Stimulated activated CD8-positive, alpha-beta memory T cell treated with anti-CD3 and anti-CD28 coated beads, Interleukin-15, amount 100 ng/mL, for 1 hour (primary cell): ENCODE results near the gene EVA1B.

Source experiments
- DNase-seq: peaks from one replicate; pipeline ENCODE4 v3.0.0-alpha.2; 2020; ENCODE audit warnings: low read depth

Gene EVA1B

GRCh38 chr1:36345353-36345752 lies 21.9 kb upstream of the EVA1B start:
- no peak for DNase-seq

- DNase-seq = no peak
Measured at GRCh38 chr1:36344395-36344680, 20.9 kb upstream of the EVA1B start.

DNA sequence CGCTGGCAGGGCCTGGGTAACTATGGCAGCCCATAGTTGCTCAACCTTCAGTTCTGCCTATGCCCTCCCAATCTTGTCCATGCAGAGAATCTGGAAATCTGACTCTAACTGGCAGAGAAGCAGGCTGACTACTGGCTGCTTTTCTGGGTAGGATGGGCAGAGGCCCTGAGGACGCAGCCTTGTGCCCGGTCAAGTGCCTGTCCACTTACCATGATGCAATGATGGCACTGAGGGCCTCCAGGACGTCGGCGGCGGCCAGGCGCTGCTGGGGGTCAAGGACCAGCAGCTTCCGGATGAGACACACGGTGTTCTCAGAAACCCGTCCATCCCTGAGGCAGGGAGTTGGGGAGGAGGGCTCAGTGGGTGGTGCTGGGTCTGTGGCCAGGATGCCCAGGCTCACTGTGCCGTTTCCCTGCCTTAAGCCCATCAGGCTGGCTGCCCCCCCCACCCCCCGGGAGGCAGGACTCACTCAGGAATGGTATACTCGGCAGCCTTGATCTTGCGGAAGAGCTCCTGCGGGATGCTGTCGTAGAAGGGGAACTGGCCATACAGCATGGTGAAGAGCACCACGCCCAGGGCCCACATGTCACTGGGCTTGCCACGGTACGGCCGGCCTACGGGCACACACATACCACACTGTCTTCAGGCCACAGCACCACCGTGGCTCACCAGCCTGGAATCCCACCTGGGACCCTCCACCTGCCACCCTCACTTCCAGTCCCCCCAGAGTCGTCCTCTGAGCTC lies 20.4 kb upstream of the EVA1B start:
- DNase-seq = no peak

GRCh38 chr1:36342426-36343185 lies 19.2 kb upstream of the EVA1B start:
- DNase-seq = peak; percentile 44

DNA sequence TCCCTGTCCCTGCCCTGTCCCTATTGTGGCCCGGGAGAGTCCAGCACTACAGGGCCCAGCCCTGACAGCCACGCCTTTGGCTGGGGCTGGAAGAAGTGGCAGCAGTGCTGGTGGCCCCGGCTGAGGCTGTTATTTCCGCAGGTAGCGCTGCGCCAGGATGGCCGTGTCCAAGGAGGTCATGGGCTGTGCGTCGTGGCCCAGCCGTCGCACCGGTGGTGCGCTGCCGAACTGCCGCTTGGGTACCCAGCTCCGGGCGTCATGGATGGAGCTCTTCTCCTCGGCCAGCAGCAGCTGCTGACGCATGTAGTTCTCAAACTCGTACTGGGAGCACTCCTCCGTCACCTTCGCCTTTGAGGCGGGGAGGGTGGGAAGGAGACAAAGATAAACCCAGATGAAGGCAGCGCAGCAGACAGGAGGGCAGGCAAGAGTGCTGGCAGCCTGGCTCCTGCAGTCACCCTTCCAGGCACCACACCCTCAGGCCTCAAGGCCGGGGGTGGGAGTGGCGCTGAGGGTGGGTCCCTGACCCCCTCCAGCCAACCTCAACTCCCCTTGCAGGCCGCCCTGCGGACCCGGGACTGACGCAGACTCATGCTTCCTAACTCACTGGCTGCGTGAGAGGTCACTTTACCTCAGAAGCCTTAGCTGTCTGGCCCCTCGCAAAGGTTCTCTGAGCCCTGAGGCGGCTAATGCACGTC lies 18.3 kb upstream of the EVA1B start:
- no peak for DNase-seq

- no peak for DNase-seq
Measured at GRCh38 chr1:36339615-36340014, 16.2 kb upstream of the EVA1B start.

- no peak for DNase-seq
Measured at GRCh38 chr1:36339215-36339614, 15.8 kb upstream of the EVA1B start.

DNA sequence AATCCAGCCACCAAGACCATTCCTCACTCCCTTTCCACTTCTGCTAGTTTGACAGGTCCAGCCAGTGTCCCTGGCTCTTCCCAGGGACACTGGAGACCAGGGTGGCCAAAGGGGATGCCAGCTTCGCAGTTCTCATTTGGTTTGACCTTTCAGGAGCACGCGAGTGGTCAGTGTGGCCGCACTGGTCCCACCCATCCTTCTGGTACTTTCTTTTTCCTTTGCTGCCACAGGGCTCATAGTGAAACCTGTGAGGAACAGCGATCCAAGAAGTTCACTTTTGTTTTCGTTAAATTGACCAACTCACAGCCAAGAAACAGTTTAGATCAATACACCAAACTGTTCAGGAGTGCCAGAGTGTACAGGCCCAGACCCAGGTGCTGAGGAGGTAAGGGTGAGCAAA lies 14.4 kb upstream of the EVA1B start:
- DNase-seq = no peak

DNA sequence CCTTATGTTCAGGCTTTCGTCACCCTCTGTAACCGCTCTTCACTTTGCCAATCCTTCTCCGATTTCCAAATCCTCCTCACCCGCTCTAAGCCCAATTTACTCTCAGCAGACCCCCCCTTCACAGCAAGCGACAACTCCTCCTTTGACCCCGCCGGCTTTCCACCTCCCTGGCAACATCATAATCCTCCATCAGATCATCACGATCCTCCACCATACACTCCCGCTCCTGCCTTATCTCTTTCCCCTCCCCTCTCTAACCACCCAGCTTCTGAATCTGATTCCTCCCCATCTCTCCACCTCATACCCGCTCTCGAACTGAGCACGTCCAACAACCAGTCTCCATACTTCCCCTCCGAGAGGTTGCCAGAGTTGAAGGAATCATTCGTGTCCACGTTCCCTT lies 7.5 kb upstream of the EVA1B start:
- no peak for DNase-seq

DNA sequence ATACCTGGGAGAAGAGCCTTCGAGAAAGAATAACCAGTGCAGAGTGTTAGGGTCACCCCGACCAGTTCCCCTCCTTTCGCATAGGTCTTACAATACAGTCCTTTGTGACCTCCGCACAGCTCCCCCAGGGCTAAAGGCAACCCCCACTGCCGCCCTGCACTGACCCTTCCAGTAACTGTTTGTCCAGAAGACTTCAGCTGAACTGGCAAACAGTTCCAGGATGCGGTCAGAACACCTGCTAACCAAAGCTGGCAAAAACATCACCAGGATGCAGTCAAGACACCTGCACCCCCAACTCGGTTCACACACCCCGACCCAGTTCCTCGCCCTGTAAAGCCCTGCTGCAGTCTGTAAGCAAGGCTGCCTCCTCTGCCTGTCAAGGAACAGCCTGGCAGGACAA lies 6.4 kb upstream of the EVA1B start:
- no peak for DNase-seq

GRCh38 chr1:36328713-36329112 lies 5.3 kb upstream of the EVA1B start:
- DNase-seq = no peak

GRCh38 chr1:36328088-36328480 lies 4.6 kb upstream of the EVA1B start:
- no peak for DNase-seq

DNA sequence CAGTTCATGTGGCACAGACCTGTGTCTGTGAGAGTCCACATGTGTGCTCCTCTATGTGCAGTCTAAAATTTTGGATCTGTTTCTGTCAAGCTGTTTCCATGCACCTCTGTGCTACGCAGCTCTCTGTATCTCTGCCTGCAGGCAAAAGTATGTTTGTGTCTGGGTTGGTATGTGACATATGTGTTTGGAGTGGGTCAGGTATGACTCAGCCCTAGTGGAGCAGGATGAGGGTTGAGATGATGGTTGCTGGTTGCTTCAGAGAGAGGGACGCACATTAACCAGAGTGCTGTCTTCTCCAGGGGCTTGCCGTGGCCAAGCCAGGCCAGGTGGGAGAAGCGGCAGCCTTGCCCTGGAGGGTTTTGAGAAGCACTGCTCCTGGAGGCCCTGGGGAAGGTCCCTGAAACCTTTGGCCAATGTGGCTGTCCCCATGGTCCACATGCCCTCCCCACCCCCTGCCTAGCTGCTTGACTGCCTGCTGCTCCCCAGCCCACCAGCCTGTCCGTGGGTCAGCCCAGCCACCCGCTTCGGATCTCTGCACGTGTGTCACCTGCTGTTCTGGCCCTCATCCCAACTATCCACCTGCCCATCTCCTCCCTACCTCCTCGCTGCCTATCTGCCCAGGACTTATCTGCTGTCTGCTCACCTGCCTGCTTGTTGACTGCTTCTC lies 4.1 kb upstream of the EVA1B start:
- no peak for DNase-seq

DNA sequence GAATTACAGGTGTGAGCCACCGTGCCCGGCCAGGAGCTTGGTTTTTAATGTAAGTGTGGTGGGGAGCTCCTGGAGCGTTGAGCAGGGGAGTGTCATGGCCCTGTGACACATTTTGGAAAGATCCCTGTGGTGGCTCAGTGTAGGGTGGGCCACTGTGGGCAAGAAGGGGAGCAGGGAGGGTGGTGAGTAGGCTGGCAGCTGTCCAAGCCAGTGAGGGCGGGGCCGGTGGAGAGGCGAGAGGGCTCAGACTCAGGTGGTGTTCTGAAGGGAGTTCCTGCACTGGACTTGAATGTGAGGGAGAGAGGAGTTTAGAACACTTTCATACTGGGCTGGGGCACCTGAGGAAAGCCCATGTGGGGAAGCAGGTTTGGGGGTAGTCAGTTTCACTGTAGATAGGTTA lies 3.1 kb upstream of the EVA1B start:
- DNase-seq = no peak

DNA sequence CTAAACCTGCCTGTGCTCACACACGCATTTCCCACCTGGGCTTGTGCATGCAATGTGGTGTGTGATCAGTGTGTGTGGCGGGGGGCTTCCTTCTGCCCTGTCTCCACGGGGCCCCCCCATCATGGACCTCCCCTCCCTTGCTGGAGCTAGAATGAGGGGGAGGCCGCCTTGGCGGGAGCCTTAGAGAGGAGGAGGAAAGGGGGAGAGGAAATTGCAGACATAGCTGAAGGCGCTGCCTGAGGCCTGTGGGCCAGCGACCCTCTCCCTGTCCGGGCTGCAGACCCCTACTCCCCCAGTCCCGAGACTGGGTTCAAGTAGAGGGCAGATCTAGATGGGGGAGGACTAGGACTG lies 883 bp upstream of the EVA1B start:
- DNase-seq = no peak

- no peak for DNase-seq
Measured at GRCh38 chr1:36322786-36323635, 434 bp downstream of the EVA1B start.

GRCh38 chr1:36322041-36322785 lies 1.2 kb downstream of the EVA1B start:
- DNase-seq = no peak

DNA sequence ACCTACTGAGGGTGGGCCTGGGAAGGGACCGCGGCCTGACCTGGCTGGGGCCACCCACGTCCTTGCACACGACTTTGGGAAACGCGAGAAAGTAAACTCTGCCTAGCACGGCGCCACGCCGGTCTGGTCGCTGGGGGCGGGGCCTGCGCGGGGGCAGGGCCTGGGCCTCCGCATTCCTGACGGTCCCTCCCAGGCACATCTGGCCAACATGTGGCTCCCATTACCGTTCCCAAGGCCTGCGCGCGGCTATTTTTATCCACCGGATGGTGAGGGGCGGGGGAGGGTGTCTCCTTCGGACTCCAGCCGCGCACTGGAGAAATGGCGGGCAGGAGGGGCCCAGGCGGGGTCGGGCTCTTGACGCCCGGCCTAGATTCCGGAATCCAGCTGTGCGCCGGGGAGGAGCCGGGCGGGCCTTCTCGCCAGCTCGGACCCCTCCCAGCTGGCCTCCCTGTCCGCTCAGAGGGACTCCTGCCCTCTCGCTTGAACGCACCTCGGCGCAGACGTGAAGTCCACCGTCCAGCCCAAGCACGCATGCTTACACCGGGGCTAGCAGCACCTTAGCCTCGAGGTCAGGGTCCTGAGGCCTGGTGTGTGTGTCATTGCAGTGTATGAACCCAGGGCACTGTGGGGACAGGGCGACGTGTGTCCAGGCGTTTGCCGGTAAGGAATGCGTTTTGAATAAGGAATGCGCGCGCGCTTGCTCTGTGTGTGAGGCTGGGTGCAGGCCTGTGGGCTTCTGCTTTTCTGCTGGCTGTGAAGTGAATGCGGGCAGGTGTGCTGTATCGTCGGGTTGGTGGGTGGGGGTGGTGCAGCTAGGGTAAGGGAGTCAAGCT lies 2.1 kb downstream of the EVA1B start:
- DNase-seq = no peak

GRCh38 chr1:36320767-36321118 lies 2.7 kb downstream of the EVA1B start:
- no peak for DNase-seq

DNA sequence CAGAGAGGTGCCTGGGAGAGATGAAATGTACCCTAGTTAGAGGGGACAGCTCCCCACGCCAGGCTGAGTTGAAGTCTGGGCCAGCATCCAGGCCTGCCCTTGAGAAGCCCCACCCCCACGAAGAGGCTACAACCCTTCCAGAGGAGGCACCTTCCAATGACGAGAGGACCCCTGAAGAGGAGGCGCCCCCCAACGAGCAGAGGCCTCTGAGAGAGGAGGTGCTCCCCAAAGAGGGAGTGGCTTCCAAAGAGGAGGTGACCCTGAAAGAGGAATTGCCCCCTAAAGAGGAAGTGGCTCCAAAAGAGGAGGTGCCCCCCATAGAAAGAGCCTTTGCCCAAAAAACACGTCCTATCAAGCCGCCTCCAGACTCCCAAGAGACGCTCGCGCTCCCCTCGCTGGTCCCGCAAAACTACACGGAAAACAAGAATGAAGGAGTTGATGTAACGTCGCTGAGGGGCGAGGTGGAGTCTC lies 3.1 kb downstream of the EVA1B start:
- DNase-seq = no peak
